Renal cortex interstitium (tissue), 11 donors: ENCODE results near the gene SERPINE1. TPM values are rescaled to one million over a fixed set of nuclear protein-coding genes. Genes with fewer than 3 reads are reported as not detected.
A peak's percentile ranks its signal among the peaks of the same experiment; 100 is the strongest.

Experiments used
- DNase-seq, 11 donors: peaks; one replicate each; pipeline ENCODE4 v3.0.0-alpha.2; 2013; ENCODE audit warnings: low read depth in 9 of 11, low spot score in 4 of 11; ENCODE audit errors: extremely low read depth in 1 of 11
- polyA plus RNA-seq, 3 donors: library from polyadenylated mRNA; unstranded; fragments of 120-200 nt; gene quantifications; one replicate each; pipeline ENCODE4 v1.2.1, GENCODE V29; 2013; ENCODE audit not compliant: insufficient read length in 3 of 3

Gene SERPINE1
- polyA plus RNA-seq, 3 donors = 0.89 to 1.5 (median 1.1) TPM

- peak in 10 of 11 donors; percentile 67 to 88 (median 80) for DNase-seq
Observed at GRCh38 chr7:101165075-101165957, 38.4 kb downstream of the SERPINE1 start, which contains the start of gene VGF. Gene VGF (minus strand): TSS chr7:101165569. CDS start chr7:101164843, 726 bp downstream.

GRCh38 chr7:101165958-101166647, 39.2 kb downstream of the SERPINE1 start:
- DNase-seq = no peak

- DNase-seq = no peak
Observed at GRCh38 chr7:101166648-101166908, 39.7 kb downstream of the SERPINE1 start.

- no peak for DNase-seq
Observed at GRCh38 chr7:101166909-101167644, 40.2 kb downstream of the SERPINE1 start.

- no peak for DNase-seq
Observed at GRCh38 chr7:101167645-101168411, 40.9 kb downstream of the SERPINE1 start.

- no peak for DNase-seq
Observed at GRCh38 chr7:101168412-101169049, 41.6 kb downstream of the SERPINE1 start.

GRCh38 chr7:101169110-101169837, 42.4 kb downstream of the SERPINE1 start:
- no peak for DNase-seq

- peak in 2 of 11 donors; percentile 46 to 49 for DNase-seq
Observed at GRCh38 chr7:101169838-101170551, 43.1 kb downstream of the SERPINE1 start.

GRCh38 chr7:101170617-101171441, 43.9 kb downstream of the SERPINE1 start:
- DNase-seq = no peak

- no peak for DNase-seq
Observed at GRCh38 chr7:101171442-101171837, 44.5 kb downstream of the SERPINE1 start.

GRCh38 chr7:101172005-101172853, 45.3 kb downstream of the SERPINE1 start:
- DNase-seq = no peak

- no peak for DNase-seq
Observed at GRCh38 chr7:101172854-101173751, 46.2 kb downstream of the SERPINE1 start.

GRCh38 chr7:101173752-101174244, 46.9 kb downstream of the SERPINE1 start:
- no peak for DNase-seq

- no peak for DNase-seq
Observed at GRCh38 chr7:101174322-101174854, 47.5 kb downstream of the SERPINE1 start.
